Neural crest cell (in vitro differentiated cells): ENCODE measurements around the gene PHF13. TPM values are rescaled to one million over a fixed set of nuclear protein-coding genes. Genes with fewer than 3 reads are reported as not detected.

Experiments
- DNase-seq: peaks from one replicate; pipeline ENCODE4 v3.0.0; 2021; ENCODE audit warnings: low read depth, mixed read lengths, low spot score
- H3K27ac Mint-ChIP-seq: one replicate; pipeline ENCODE4 v1.8.0; 2021; ENCODE audit warnings: mild to moderate bottlenecking, mixed read lengths; ENCODE audit not compliant: unreplicated experiment
- H3K27me3 Mint-ChIP-seq: 2 replicates; pipeline ENCODE4 v1.8.0; 2021; ENCODE audit warnings: low read depth, mild to moderate bottlenecking, mixed read lengths
- H3K36me3 Mint-ChIP-seq: 2 replicates; pipeline ENCODE4 v1.8.0; 2021; ENCODE audit warnings: low read depth, mild to moderate bottlenecking, mixed read lengths
- H3K4me1 Mint-ChIP-seq: 2 replicates; pipeline ENCODE4 v1.8.0; 2021; ENCODE audit warnings: mixed read lengths
- H3K4me3 Mint-ChIP-seq: one replicate; pipeline ENCODE4 v1.8.0; 2021; ENCODE audit warnings: mild to moderate bottlenecking, mixed read lengths
- H3K9me3 Mint-ChIP-seq: 2 replicates; pipeline ENCODE4 v1.8.0; 2021; ENCODE audit warnings: mixed read lengths
- total RNA-seq: library from RNA; stranded (reverse); gene quantifications from 2 replicates; pipeline ENCODE4 v1.2.1, GENCODE V29; 2021
- TF ChIP-seq, protein P1 (sequence below): fragments of 200-600 bp; sonication (generic); conservative IDR thresholded peaks from 2 replicates; pipeline ENCODE4 v1.5.0; 2021; ENCODE audit warnings: antibody characterized with exemption, mild to moderate bottlenecking

The PHF13 gene
- total RNA-seq, 1 donor from 2014 or later = 33.5 TPM

DNA sequence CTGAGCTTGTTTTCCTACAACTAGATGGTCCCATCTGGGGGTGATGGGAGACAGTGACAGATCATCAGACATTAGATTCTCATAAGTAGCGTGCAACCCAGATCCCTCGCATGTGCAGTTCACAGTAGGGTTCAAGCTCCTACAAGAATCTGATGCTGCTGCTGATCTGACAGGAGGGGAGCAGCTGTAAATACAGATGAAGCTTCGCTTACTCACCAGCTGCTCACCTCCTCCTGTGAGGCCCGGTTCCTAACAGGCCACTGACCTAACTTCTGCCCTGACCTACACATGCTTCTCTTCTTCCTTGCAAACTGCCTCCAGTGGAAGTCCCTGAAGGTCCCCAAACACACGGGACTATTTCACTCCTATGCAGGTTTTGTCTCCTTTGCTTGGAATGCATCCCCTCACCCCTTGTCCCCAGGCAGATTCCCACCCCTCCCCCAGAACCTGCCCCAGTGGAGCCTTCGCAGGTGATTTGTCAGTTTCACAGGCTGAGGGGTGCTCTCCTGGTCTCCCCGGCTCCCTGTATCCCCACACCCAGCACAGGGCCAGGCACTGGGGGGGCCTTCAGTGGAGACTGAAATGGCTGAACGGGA, 39.4 kb upstream of the PHF13 start:
- Mint-ChIP-seq H3K27me3 (peaks cover 27% of the 10 kb centered on the region), H3K36me3 (no peaks in the 10 kb centered on the region), H3K4me3 (no peak overlapping the region), H3K4me1 (peaks cover 14% of the 10 kb centered on the region), H3K9me3 (peaks cover 1% of the 10 kb centered on the region), H3K27ac (peak overlapping the region; percentile 20)
- DNase-seq = no peak
- TF ChIP-seq, protein P1, sequence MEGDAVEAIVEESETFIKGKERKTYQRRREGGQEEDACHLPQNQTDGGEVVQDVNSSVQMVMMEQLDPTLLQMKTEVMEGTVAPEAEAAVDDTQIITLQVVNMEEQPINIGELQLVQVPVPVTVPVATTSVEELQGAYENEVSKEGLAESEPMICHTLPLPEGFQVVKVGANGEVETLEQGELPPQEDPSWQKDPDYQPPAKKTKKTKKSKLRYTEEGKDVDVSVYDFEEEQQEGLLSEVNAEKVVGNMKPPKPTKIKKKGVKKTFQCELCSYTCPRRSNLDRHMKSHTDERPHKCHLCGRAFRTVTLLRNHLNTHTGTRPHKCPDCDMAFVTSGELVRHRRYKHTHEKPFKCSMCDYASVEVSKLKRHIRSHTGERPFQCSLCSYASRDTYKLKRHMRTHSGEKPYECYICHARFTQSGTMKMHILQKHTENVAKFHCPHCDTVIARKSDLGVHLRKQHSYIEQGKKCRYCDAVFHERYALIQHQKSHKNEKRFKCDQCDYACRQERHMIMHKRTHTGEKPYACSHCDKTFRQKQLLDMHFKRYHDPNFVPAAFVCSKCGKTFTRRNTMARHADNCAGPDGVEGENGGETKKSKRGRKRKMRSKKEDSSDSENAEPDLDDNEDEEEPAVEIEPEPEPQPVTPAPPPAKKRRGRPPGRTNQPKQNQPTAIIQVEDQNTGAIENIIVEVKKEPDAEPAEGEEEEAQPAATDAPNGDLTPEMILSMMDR = no peak

GRCh38 chr1:6574818-6575217, 38.7 kb upstream of the PHF13 start:
- peaks cover 22% of the 10 kb centered on the region for H3K27me3 Mint-ChIP-seq
- no peaks in the 10 kb centered on the region for H3K9me3 Mint-ChIP-seq
- H3K27ac Mint-ChIP-seq = no peak overlapping the region
- no peak for DNase-seq
- peaks cover 21% of the 10 kb centered on the region for H3K4me1 Mint-ChIP-seq
- H3K36me3 Mint-ChIP-seq = no peaks in the 10 kb centered on the region
- no peak overlapping the region for H3K4me3 Mint-ChIP-seq
- TF ChIP-seq, protein P1 = no peak

GRCh38 chr1:6577831-6578525, 35.6 kb upstream of the PHF13 start:
- TF ChIP-seq, protein P1 = no peak
- peaks cover 30% of the 10 kb centered on the region for H3K4me1 Mint-ChIP-seq
- H3K36me3 Mint-ChIP-seq = no peaks in the 10 kb centered on the region
- H3K27me3 Mint-ChIP-seq = peaks cover under 1% of the 10 kb centered on the region
- DNase-seq = no peak
- peak overlapping the region; percentile 59 for H3K4me3 Mint-ChIP-seq
- no peaks in the 10 kb centered on the region for H3K9me3 Mint-ChIP-seq
- H3K27ac Mint-ChIP-seq = no peak overlapping the region

DNA sequence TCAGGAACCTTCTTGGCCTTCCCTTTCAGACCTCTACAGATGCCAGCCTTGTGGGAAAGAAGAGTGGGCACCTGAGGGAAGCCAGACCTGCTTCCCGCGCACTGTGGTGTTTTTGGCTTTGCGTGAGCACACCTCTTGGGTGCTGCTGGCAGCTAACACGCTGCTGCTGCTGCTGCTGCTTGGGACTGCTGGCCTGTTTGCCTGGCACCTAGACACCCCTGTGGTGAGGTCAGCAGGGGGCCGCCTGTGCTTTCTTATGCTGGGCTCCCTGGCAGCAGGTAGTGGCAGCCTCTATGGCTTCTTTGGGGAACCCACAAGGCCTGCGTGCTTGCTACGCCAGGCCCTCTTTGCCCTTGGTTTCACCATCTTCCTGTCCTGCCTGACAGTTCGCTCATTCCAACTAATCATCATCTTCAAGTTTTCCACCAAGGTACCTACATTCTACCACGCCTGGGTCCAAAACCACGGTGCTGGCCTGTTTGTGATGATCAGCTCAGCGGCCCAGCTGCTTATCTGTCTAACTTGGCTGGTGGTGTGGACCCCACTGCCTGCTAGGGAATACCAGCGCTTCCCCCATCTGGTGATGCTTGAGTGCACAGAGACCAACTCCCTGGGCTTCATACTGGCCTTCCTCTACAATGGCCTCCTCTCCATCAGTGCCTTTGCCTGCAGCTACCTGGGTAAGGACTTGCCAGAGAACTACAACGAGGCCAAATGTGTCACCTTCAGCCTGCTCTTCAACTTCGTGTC, 34.7 kb upstream of the PHF13 start:
- DNase-seq = no peak
- H3K4me3 Mint-ChIP-seq = peak overlapping the region; percentile 97
- H3K4me1 Mint-ChIP-seq = peaks cover 30% of the 10 kb centered on the region
- H3K27me3 Mint-ChIP-seq = no peaks in the 10 kb centered on the region
- no peaks in the 10 kb centered on the region for H3K36me3 Mint-ChIP-seq
- H3K9me3 Mint-ChIP-seq = no peaks in the 10 kb centered on the region
- peak overlapping the region; percentile 88 for H3K27ac Mint-ChIP-seq
- TF ChIP-seq, protein P1 = no peak

DNA sequence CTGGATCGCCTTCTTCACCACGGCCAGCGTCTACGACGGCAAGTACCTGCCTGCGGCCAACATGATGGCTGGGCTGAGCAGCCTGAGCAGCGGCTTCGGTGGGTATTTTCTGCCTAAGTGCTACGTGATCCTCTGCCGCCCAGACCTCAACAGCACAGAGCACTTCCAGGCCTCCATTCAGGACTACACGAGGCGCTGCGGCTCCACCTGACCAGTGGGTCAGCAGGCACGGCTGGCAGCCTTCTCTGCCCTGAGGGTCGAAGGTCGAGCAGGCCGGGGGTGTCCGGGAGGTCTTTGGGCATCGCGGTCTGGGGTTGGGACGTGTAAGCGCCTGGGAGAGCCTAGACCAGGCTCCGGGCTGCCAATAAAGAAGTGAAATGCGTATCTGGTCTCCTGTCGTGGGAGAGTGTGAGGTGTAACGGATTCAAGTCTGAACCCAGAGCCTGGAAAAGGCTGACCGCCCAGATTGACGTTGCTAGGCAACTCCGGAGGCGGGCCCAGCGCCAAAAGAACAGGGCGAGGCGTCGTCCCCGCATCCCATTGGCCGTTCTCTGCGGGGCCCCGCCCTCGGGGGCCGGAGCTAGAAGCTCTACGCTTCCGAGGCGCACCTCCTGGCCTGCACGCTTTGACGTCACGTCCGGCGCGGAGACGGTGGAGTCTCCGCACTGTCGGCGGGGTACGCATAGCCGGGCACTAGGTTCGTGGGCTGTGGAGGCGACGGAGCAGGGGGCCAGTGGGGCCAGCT, 34.0 kb upstream of the PHF13 start, which contains the start of gene ZBTB48:
TSS of gene ZBTB48 (plus strand) at position 621 of the 745 bp plus-strand sequence. CDS start 616 bp downstream, outside the sequence.
- peak; percentile 93 for DNase-seq
- Mint-ChIP-seq H3K4me3 (peak within 1 kb of the TSS; percentile 97), H3K4me1 (peaks cover 30% of the 10 kb centered on the region), H3K9me3 (no peaks in the 10 kb centered on the region), H3K36me3 (no peaks in the 10 kb centered on the region), H3K27me3 (no peaks in the 10 kb centered on the region), H3K27ac (peak within 1 kb of the TSS; percentile 97)
- TF ChIP-seq, protein P1 = no peak
